ENCODE results near the gene ANKRD16.

DNA sequence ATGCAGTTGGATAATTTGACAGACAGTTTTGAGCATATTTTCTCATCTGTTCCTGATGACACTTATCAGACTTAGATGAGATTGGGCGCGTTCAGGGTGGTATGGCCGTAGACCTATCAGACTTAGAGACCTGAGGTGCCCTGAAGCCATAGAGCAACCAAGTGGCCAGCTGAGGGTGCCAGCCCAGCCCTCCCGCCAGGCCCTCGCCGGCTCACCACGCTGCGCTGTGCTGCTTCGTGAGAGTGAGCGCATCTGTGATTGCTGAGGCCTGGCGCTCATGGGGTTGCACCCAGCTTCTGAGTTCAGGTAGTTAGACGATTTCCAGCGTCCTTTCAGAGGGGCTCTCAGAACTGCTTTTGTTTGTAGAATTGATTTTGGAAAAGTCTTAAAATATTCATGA lies 10.6 kb upstream of the ANKRD16 start:
- TF ChIP-seq, protein P1, sequence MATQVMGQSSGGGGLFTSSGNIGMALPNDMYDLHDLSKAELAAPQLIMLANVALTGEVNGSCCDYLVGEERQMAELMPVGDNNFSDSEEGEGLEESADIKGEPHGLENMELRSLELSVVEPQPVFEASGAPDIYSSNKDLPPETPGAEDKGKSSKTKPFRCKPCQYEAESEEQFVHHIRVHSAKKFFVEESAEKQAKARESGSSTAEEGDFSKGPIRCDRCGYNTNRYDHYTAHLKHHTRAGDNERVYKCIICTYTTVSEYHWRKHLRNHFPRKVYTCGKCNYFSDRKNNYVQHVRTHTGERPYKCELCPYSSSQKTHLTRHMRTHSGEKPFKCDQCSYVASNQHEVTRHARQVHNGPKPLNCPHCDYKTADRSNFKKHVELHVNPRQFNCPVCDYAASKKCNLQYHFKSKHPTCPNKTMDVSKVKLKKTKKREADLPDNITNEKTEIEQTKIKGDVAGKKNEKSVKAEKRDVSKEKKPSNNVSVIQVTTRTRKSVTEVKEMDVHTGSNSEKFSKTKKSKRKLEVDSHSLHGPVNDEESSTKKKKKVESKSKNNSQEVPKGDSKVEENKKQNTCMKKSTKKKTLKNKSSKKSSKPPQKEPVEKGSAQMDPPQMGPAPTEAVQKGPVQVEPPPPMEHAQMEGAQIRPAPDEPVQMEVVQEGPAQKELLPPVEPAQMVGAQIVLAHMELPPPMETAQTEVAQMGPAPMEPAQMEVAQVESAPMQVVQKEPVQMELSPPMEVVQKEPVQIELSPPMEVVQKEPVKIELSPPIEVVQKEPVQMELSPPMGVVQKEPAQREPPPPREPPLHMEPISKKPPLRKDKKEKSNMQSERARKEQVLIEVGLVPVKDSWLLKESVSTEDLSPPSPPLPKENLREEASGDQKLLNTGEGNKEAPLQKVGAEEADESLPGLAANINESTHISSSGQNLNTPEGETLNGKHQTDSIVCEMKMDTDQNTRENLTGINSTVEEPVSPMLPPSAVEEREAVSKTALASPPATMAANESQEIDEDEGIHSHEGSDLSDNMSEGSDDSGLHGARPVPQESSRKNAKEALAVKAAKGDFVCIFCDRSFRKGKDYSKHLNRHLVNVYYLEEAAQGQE (IDR thresholded peaks at IDR 0.05; ENCODE audit: insufficient read depth in 1 of 2, low read depth in 2 of 2, low read length in 2 of 2): no peak
- TF ChIP-seq SIN3A (IDR thresholded peaks at IDR 0.05; ENCODE audit: borderline replicate concordance, insufficient read depth, low read length): no peak
- TF ChIP-seq POLR2AphosphoS5 (IDR thresholded peaks at IDR 0.05; ENCODE audit: low read depth, low read length): no peak
- TF ChIP-seq TAF1 (IDR thresholded peaks at IDR 0.05; ENCODE audit: borderline replicate concordance, insufficient read depth, low read length): no peak
